Bronchial epithelial cell (primary cell): ENCODE data around the gene PRKCE. TPM values are rescaled to one million over a fixed set of nuclear protein-coding genes. Genes with fewer than 3 reads are reported as not detected.

Source experiments
- DNase-seq: peaks from one replicate; pipeline ENCODE4 v3.0.0-alpha.2; 2010; ENCODE audit warnings: low read depth
- FAIRE-seq: peaks from 2 replicates; lab custom pipeline; 2011; peaks lifted over from hg19 to GRCh38; lab: Jason Lieb, UNC
- H3K27me3 ChIP-seq: 2 replicates; pipeline ENCODE4 v1.5.1; 2011; ENCODE audit warnings: low read length; ENCODE audit not compliant: control insufficient read depth, insufficient read depth
- H3K36me3 ChIP-seq: 2 replicates; pipeline ENCODE4 v1.5.1; 2011; ENCODE audit warnings: low read length; ENCODE audit not compliant: control insufficient read depth, insufficient read depth
- H3K4me3 ChIP-seq: 2 replicates; pipeline ENCODE4 v1.5.1; 2011; ENCODE audit warnings: mild to moderate bottlenecking, low read depth, low read length, control low read depth
- total RNA-seq: library from RNA; depleted of rRNA; stranded (reverse); fragments of >200 nt; gene quantifications from 2 replicates; pipeline ENCODE4 v1.2.1, GENCODE V29; 2014
- TF ChIP-seq, protein P1 (sequence below): IDR thresholded peaks from 2 replicates; pipeline ENCODE4 v1.5.1; 2011; ENCODE audit warnings: mild to moderate bottlenecking, moderate library complexity, low read length, control low read depth, inconsistent platforms; ENCODE audit not compliant: insufficient read depth, severe bottlenecking

The PRKCE gene
- total RNA-seq, 1 donor from 2014 or later: 6.3 TPM

DNA sequence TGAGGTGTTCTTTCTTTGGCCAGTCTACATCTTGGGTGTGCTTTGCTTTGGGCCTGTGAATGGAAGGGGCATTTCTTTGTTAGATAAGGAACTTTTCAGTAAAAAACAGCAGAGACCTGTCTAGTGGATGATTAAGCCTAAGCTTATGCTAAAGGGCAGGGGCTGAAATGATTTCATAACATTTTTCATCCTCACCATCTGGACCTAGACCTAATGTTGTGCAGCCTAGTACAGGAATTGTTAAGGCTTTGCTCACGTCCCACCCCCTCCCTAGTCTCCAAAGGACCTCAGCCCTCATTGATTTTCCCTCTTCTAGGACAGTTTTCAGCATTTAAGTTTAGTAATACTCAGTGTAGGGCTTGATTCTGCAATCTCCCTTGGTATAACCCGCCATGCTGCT is 111.8 kb downstream of the PRKCE start:
- Histone ChIP-seq H3K4me3 (no peak overlapping the region), H3K36me3 (no peaks in the 10 kb centered on the region), H3K27me3 (no peaks in the 10 kb centered on the region)
- FAIRE-seq: no peak
- TF ChIP-seq, protein P1, sequence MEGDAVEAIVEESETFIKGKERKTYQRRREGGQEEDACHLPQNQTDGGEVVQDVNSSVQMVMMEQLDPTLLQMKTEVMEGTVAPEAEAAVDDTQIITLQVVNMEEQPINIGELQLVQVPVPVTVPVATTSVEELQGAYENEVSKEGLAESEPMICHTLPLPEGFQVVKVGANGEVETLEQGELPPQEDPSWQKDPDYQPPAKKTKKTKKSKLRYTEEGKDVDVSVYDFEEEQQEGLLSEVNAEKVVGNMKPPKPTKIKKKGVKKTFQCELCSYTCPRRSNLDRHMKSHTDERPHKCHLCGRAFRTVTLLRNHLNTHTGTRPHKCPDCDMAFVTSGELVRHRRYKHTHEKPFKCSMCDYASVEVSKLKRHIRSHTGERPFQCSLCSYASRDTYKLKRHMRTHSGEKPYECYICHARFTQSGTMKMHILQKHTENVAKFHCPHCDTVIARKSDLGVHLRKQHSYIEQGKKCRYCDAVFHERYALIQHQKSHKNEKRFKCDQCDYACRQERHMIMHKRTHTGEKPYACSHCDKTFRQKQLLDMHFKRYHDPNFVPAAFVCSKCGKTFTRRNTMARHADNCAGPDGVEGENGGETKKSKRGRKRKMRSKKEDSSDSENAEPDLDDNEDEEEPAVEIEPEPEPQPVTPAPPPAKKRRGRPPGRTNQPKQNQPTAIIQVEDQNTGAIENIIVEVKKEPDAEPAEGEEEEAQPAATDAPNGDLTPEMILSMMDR: no peak
- no peak for DNase-seq

DNA sequence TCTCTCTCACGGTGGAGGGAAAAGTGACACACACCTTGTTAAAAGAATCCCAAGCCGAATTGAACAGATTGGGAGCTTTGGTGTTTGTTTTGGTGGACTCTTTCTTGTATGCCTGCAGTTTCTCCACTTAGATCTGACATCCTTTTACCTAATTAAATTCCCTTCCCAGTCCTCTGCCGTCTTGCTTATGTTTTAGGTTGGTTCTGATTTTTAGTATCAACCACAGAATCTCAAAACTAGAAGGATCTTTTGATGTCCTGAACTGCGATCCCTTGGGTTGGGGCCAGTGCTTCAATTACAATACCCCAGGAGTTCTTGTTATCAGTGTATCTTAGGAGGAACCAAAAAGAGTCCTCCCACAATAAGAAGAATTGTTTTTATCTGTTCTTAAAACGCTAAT is 112.3 kb downstream of the PRKCE start:
- FAIRE-seq (no peak), DNase-seq (no peak)
- Histone ChIP-seq H3K4me3 (no peak overlapping the region), H3K27me3 (no peaks in the 10 kb centered on the region), H3K36me3 (no peaks in the 10 kb centered on the region)
- TF ChIP-seq, protein P1: no peak

DNA sequence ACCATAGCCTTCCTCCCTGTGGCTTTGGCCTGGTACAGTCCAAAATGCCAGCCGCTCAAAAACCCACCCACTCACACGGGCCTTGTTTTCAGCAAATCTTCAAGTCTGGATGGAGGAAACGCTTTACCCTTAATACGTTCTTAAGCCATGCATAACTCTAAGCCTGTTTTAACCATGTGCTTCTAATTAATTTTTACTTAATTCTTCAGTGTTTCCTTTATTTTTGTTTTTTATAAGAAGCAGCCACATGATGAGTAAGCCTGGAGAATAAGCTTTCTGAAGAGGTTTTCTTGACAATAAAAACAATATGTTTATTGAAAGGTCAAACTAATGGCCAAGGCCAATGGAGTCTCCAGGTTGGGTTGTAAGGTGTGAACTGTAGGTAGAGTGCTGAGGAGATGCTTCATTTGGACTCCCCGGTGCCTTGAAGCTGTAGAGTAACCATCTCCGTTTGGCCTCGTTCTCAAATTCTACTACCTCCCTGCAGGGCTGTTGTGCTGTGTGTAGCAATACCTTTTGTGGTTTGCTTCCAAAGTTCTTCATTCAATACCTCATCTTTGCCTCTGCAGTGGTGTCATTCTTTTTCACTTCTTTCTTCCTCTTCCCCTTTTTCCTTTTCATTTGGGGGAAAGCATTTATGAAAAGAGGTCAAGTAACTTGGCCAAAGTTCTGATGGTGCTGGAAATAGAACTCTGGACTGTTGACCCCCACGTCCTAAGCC is 113.7 kb downstream of the PRKCE start:
- FAIRE-seq (no peak), DNase-seq (no peak)
- H3K27me3 ChIP-seq: no peaks in the 10 kb centered on the region
- H3K36me3 ChIP-seq: no peaks in the 10 kb centered on the region
- H3K4me3 ChIP-seq: no peak overlapping the region
- TF ChIP-seq, protein P1: no peak

DNA sequence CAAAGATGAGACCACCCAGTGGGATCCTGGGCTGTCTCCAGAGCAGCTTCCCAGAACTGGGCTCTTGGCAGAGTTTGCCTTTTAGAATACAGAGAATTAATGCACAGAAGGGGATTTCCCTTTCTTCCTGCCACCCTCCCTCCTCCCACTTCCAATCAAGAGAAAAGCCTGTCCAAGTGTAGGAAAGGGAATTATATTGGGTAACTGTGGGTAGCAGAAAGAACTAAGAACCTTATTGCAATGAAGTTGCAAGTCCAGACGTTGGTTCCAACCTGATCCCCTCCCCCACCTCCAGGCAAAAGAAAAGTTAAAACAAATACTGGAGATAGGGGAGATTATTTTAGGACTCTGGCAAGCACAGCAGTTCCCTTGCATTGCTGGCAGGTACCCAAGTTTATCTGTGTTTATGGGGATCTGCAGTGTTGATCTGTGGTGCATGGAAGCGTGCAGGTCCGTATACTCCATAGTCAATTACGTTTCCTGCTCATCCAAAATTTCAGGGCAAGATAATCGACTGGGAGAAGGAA is 114.3 kb downstream of the PRKCE start:
- DNase-seq (no peak), FAIRE-seq (no peak)
- no peaks in the 10 kb centered on the region for H3K36me3 ChIP-seq
- no peak overlapping the region for H3K4me3 ChIP-seq
- TF ChIP-seq, protein P1: no peak
- H3K27me3 ChIP-seq: no peaks in the 10 kb centered on the region

DNA sequence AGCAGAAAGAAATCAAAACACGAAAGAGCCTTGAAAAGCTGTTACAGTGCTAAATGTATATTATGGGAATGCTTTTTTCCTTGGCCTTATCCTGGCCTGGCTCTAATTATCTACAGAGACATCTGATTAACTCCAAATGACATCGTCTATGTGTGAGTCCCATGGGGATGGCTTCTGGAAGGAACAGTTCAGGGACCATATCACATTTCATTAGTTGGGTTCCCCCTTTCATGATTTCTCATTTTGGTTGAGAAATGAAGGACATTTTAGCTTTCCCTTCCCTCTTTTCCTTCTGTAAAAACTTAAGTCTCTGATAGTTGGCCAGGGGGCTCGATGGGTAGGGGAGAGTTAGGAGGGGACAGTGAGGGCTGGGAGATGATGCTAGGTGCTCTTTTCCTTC is 116.7 kb downstream of the PRKCE start:
- FAIRE-seq: no peak
- TF ChIP-seq, protein P1: no peak
- no peaks in the 10 kb centered on the region for H3K36me3 ChIP-seq
- no peak for DNase-seq
- H3K27me3 ChIP-seq: no peaks in the 10 kb centered on the region
- no peak overlapping the region for H3K4me3 ChIP-seq
